ENCODE data around the gene ADAM10.

ADAM10 gene

DNA sequence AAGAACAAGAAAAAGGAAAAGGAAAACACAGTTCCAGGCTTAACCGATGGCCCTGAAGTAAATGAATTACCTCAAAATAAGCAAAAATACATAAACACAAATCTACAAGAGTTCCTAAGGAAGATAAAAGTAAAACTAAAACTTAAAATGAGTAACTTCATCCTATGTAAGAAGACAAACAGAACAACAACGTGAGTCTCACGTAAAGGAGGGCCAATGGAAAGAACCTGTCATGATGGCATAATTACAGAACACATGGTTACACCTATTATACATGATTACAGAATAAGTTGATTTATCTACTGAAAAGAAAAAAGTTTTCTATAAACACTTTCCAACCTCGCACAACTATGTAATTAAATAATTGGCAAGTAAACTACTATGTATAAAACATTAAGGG lies 42.1 kb downstream of the ADAM10 start:
- DNase-seq: no peak

DNA sequence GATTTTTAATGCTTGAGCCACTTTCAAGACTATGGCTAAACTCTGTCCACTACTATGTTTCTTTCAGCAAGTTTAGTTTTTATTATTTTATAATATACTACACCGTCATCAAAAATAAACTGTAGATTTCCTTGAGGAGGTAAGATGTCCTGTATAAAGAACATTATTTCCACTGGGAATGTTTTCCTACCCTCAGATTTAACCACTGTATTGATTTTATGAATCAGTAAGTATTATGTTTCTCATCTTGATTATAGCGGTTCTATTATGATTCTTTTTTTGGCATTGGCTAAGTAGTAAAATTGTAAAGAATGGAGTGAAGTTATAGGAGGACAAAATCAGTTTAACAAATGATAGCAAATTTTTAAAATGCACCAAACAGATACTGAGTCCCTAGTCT lies 44.4 kb downstream of the ADAM10 start:
- no peak for DNase-seq

DNA sequence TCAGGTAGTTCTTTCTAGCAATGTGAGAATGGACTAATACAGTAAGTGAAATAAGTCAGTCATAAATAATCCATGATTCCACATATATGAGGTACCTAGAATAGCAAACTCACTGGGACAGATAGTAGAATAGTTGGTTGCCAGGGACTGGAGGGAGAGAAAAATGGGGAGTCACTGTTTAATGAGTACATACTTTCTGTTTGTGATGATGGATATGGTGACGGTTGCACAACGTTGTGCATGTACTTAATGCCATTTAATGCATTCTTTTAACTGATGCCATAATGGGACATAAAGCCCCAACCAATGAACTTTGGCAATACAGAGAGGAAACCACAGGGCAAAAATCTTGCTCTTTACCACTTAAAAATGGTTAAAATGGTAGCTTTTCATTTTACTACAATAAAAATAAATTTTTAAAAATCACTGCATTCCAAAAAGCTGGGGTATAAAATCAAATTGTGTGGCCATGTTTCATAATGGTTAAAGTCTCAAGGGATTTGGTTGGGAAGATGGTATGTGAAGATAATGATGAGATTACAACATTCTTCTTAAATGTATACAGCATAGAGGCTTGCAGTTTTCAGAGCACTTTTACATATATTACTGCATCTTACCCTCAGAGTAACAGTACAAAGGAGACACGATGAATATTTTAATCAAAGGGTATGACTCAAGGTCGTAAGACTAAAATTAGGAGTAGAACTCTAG lies 45.2 kb downstream of the ADAM10 start:
- DNase-seq: no peak

DNA sequence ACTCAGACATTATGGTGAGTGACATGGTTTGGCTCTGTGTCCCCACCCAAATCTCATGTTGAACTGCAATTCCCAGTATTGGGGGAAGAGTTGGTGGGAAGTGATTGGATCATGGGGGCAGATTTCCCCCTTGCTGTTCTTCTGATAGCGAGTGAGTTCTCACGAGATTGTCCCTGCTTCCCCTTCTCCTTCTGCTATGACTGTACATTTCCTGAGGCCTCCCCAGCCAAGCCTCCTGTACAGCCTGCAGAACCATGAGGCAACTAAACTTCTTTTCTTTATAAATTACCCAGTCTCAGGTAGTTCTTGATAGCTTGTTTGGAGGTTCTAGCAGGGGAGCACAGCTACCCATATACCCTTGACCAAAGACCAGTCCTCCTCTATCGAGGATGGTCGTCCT lies 45.9 kb downstream of the ADAM10 start:
- no peak for DNase-seq

DNA sequence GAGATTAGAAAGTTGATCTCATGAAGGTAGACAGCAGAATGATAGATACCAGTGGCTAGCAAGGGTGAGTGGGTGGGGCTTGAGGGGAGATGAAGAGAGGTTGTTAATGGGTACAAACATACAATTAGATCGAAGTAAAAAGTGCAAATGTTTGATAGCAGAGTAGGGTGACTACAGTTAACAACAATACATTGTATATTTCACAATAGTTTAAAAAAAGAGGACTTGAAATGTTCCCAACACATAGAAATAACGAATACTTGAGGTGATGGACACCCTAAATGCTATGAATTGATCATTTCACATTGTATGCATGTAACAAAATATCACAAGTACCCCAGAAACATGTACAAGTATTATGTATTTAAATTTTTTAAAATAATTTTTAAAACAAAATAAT lies 47.3 kb downstream of the ADAM10 start:
- DNase-seq: no peak

DNA sequence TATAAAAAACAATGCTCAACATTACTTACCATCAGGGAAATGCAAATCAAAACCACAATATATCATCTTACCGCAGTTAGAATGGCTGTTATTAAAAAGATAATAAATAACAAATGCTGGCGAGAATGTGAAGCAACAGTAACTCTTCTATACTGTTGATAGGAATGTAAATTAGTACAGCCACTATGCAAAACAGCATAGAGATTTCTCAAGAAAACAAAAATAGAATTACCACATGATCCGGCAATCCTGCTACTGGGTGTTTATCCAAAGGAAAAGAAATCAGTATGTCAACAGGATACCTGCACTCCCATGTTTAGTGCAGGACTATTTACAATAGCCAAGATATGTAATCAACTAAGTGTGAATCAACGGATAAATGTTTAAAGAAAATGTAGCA lies 48.1 kb downstream of the ADAM10 start:
- DNase-seq: no peak

DNA sequence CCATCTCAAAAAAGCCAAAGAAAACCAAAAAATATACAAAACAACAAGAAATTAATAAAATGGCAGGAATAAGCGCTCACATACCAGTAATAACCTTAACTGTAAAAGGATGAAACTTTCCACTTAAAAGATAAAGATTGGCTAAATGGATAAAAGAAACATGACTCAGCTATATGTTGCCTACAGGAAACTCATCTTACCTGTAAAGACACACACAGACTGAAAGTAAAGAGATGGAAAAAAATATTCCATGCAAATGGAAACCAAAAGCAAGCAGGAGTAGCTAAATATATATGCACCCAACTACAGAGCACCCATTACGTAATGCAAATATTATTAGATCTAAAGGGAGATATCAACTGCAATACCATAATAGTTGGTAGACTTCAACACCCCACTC lies 49.7 kb downstream of the ADAM10 start:
- DNase-seq: no peak

DNA sequence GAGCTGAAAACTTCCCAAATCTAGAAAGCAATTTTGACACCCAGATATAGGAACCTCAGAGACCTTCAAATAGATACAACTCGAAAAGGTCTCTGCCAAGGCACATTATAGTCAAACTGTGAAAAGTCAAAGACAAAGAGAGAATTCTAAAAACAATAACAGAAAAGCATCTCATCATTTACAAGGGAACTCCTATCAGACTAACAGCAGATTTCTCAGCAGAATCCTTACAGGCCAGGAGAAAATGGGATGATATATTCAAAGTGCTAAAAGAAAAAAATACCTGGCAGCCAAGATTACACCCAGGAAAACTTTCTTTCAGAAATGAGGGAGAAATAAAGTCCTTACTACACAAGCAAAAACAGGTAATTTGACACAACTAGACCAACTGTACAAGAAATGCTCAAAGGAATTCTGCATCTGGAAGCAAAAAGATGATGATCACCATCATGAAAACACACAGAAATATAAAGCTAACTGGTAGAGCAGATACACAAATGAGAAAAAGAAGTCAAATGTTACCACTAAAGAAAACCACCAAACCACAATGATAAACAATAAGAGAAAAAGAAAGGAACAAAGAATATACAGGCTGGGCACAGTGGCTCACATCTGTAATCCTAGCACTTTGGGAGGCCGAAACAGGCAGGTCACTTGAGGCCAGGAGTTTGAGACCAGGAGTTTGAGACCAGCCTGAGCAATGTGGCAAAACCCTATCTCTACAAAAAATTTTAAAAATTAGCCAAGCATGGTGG lies 50.4 kb downstream of the ADAM10 start:
- DNase-seq: no peak

DNA sequence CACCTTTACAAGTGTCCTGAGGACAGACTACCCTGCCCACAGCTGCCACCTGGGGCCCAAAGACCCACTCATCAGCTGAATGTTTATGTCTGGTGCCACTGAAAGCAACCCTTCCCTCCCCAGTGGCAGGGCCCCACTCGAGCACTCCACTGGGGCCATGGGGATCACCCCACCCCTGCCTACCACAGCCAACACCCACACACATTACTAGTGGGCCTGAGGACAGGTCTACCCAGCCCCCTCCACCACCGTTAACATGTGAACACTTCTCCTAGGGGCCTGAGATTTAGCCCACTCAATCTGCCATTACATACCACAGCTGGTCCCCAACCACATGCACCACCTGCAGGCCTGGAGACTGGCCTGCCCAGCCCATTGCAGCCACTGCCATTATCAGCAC lies 52.3 kb downstream of the ADAM10 start:
- DNase-seq: no peak

DNA sequence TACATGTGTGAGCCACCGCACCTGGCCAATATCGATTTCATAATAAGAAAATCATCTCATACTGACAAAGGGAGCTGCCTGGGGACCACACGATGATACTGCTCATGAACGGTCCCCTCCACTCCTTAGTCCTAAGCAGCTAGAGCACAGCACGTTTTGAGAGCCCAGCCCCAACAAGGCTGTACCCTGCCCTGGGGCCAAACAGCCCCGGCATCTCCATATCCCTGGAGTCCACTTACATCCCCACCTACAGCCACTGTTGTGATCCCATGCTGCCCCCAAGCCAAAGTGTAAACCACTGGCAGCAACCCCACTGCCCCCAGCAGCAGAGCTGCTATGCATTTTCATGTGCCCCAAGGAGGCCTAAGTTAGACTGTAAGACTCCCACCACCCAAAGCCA lies 52.8 kb downstream of the ADAM10 start:
- no peak for DNase-seq

DNA sequence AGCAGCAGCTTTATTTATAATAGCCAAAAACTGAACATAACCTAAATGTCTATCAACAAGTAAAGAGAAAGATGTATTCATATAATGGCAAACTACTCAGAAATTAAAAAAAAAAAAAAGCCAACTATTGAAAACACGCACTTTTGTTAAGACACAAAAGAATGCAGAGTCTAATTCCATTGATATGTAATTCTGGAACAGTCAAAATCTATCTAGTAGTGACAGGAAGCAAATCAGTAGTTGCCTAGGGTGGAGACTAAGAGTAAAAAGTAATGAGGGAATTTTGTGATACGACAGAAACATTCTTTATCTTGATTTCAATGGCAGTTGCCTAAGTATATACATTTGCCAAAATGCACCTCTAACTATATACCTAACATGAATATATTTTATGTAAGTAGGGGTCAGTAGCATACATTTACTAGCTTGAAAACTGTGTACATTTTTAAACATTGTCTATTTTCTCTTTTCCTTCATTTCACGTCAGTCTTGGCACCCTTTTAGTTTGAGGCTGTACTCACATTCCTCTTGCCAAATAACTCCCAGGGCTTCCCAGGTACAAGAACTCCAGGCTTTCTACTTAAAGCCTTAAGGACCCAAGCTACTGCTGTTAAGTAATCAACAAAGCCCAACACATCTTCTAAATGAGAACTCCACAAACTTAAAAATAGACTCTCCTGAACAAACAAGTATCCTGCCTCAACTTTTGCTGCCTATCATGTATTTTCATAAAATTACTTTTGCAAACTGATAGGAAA lies 54.7 kb downstream of the ADAM10 start:
- DNase-seq: no peak

DNA sequence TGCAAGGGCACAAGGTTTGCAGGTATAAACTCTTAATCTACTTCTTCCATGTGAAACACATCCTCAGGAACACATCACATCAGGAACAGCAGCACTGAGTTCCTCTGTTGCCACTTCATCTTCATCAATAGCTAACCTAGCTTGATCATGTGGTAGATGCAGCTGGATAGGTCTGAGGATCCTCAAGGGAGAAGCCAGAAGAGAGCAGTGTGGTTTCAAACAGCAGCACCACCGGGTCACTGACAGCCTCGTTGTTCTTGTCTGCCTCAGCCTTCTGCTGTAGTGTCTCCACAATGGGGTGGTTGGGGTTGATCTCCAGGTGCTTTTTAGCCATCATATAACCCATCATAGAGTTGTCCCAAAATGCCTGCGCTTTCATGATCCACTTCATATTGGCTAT lies 58.8 kb downstream of the ADAM10 start:
- no peak for DNase-seq

DNA sequence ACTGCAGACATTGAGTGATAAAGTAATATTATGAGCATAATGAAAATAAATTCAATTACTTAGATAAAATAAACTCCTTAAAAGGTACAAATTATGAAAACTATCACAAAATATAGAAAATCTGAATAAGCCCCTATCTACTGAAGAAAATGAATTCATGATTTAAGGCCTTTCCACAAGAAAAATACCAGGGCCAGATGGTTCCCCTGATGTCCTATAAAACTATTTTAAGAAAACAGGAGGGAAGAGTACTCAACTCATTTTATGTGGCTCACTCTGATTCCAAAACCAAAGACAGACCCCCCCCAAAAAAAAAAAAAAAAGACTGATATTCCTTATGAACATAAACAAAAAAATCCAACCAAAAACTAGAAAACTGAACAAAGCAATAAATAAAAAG lies 59.9 kb downstream of the ADAM10 start:
- no peak for DNase-seq

DNA sequence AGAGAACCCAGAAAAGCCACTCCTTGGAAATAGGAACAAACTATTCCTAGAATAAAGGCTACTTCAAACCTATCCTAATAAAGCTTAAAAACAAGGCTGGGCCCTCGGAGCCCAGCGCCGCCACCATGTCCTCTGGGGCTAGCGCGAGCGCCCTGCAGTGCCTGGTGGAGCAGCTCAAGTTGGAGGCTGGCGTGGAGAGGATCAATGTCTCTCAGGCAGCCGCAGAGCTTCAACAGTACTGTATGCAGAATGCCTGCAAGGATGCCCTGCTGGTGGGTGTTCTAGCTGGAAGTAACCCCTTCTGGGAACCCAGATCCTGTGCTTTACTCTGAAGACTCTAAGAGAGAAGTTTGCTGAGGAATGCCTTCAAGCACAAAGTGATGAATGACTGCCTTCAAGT lies 63.2 kb downstream of the ADAM10 start:
- DNase-seq: no peak

DNA sequence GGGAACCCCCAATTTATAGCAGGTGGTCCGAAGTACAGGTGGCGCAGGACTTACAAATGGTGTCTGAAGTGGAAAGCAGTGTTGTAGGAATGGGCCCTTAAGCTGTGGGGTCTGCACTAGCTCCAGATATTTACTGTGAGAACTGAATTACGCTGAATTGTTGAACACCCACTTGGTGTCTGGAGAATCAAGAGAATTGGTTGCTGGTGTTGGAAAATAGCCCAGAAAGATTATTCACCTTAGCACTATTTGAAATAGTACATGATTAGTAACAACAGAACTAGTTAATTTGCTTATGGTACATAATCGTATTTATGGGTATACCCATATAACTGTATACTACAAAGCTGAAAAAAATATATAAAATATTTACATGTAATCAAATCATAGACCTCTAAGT lies 64.8 kb downstream of the ADAM10 start:
- no peak for DNase-seq

DNA sequence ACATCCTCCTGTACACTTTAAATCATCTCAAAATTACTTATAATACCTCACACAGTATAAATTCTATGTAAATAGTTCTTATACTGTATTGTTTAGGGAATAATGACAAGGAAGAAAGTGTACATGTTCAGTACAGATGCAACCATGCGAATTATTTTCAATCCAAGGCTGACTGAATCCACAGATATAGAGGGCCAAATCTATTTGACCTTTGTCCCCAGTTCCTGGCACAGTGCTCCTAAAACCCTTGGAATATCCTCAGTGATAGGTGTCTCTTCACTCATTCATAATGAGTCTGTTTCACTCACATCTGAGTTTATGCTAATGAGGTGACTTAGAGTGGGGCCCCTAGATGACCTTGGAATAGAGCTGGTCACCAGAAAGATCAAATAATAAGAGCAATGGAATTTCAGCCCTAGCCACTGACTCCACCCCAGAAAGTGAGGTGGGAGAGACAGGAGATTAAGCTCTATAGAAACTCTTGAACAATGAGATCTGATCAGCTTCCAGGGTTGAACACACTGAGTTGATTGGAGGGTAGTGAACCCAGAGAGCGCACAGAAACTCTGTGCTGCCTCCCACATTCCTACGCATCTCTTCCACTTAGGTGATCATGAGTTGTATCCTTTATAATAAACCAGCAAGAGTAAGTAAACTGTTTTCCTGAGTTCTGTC lies 65.3 kb downstream of the ADAM10 start:
- no peak for DNase-seq

DNA sequence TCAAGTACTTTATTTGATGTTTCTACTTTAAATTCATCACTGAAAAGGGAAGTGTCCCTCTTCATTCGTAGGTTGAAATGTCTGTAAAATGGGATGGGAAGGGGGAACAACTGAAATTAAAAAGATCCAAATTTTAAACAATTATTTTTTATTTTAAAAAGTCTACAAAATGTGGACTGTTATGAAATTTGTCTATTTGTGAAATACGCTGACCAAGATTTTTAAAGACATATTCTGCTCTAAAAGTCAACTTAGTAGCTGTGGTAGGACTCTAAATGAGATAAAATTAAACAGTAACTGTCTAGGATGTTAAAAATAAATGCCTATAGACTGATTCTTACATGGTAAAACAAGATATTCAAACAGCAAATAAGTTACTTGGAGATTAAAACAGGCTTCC lies 67.3 kb downstream of the ADAM10 start:
- no peak for DNase-seq

DNA sequence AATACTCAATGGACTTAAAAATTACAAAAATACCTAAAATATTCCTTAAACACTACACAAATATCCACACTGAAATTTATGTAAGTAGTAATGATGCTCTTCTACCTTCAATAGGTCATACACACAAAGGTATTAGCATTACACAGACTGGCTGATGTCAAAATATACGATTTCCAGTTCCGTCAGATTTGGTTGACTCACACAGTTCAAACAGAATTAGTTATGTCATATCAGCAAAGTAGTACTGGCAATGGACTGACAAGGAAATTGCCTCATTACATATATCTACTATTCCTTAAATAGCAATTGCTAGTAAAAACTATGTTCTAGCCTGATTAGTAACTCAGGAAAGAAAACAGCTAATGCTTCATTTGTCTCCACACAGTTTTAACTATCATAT lies 70.8 kb downstream of the ADAM10 start:
- no peak for DNase-seq

DNA sequence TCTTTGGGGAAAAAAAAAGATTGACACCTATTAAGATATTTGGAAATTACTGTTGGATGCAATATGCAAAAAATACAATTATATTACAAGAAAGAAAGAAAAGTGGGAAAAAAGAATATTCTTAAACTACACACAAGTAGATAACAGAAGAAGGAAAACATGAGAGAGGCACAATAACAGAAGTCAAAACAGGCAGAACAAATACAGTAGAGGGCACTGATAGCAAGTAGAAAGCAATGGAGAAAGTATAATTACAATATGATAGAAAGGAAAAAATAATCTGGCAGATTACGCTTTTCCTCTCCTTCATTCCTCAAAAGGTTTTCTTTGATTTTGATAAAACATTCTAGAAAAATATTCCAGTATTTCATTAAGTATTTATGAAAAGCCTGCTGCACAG lies 72.1 kb downstream of the ADAM10 start:
- DNase-seq: no peak

DNA sequence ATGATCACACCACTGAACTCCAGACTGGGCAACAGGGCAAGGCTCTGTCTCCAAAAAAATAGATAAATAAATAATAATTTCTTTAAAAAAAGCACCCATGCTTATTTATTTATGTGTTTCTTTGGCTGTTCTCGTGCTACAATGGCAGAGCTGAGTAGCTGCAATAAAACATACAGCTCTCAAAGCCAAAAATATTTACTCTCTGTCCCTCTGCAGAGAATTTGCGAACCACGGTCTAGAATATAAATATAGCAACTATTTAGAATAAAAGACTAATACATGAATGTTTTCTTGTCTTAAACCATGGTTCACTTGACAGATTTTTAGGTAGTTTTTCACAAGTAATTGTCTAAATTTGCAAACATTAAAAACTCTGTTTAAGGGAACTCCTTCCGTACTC lies 72.7 kb downstream of the ADAM10 start:
- no peak for DNase-seq

DNA sequence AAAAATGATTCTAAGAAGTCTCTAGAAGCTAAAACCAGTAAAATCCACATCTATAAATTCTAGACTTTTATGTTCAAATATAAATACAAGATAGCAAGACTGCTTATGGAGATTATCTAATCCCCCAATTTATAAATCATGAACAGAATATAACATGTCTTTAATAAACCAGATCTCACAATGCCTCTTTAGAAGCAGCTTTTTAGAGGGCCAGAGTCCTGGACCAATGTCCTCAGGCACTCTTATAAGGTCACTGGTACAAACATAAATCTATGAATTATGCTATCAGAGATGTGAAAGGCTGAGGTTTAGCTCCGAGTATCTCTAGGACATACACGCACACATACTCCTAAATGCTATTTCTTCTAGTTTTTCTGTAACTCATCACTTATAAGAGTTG lies 78.3 kb downstream of the ADAM10 start:
- DNase-seq: no peak

DNA sequence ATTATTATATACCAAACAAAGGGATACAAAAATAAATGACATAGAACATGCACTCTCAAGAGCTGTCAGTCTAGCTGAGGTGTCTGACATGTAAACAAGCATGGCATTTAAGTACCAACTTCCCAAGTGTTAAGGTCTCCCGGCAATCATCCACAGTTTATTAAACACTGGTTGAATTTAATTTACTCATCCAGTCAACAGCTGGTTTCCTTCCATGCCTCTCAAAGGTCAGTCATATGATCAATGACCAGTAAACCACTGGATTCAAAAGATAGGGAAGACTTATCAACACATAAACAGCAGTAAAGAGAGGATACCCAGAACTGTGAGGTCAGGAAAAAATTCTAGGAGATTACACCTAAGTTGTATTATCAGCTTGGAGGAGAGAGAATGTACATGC lies 80.4 kb downstream of the ADAM10 start:
- DNase-seq: no peak

DNA sequence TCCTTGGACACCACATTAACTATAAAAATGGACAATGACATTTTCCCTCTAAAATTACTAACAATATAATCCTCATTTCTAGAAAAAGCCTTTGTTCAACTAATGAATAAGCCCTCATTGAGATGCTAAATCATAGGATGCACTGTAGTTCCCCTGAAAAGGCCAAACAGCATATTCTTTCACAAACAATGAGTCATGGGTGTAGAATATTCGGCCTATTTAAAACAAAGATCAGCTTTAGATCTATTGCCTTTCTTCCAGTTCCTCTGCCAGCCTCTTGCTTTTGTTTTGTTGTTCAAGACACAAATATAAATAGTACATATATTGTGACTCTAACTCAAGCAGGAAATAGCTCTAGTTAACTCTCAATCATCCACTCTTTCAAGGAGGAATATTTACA lies 82.5 kb downstream of the ADAM10 start:
- DNase-seq: no peak

DNA sequence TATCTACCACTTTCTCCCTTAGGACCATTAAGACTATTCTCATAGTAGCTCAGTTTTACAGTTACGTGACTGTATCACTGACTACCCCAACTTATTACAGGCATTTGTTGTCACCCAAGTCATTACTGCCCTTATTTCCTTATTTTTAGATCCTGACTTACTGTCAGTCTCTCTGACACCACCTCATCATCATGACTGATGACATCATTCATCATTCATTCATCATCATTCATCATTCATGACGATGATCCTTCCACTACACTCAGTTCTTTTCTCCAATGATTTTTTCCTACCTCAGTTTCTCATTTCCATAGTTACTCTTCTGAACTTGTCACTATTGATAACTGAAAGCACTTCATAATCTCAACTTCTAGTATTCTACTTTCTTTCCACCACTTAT lies 83.8 kb downstream of the ADAM10 start:
- no peak for DNase-seq

Measured in NCI-H1436 treated with DMSO at 0.1 percent for 48 hours (cell line).